Measurements from ENCODE around the gene FAM98C. TPM values are rescaled to one million over a fixed set of nuclear protein-coding genes. Genes with fewer than 3 reads are reported as not detected.
A peak's percentile ranks its signal among the peaks of the same experiment; 100 is the strongest.

The FAM98C gene
- total RNA-seq, 4 donors from 2014 or later = 8.7 to 27.1 (median 15.9) TPM

DNA sequence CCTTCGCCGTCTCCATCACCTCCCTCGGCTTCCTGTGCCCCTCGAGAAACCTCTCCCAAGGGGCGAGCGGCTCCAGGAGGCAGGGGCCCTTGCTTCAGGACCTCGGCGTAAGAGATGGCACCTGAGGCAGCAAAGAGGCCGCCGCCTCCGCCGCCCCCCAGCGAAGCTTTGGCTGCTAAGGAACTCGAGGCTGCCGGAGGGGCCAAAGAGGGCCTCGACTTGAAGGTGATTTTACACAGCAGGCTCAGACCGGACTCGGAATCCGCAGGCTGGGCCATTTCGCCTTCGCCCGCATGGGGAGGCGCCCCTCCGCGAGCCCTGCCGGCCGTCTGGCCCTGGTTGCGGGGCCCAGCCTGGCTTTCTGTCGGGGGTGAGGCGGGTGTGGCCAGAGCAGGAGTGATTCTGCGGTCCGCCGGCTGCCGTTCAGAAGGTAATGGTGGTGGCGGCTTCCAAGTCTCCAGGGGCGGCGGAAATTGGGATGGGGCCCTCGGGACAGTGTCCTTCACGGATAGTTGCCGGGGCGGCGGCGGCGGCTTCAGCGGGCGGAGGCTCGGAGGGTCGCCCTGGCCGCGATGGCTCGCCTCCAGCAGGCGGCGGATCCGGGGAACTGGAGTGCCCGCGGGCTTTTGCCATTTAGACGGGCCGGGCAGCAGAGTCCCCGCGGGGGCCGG lies 16.5 kb upstream of the FAM98C start:
- Histone ChIP-seq H3K4me3 (peak overlapping the region in 1 of 2 donors; percentile 59), H3K27ac (no peak overlapping the region), H3K4me1 (peaks cover 0 to 39% (median 29%) of the 10 kb centered on the region in 3 donors), H3K36me3 (peaks cover 0 to 53% of the 10 kb centered on the region in 2 donors), H3K27me3 (peaks cover 64% of the 10 kb centered on the region), H3K9me3 (no peaks in the 10 kb centered on the region)
- WGBS, 2 donors (ENCODE audit: low coverage in 1 of 2) = 93% methylated on average over 6 of the region's 61 CpGs; no CpG with 5 or more reads in 1 of the 2 donors
- no peak for ATAC-seq
- no peak for TF ChIP-seq EP300 (IDR thresholded peaks at IDR 0.05)

DNA sequence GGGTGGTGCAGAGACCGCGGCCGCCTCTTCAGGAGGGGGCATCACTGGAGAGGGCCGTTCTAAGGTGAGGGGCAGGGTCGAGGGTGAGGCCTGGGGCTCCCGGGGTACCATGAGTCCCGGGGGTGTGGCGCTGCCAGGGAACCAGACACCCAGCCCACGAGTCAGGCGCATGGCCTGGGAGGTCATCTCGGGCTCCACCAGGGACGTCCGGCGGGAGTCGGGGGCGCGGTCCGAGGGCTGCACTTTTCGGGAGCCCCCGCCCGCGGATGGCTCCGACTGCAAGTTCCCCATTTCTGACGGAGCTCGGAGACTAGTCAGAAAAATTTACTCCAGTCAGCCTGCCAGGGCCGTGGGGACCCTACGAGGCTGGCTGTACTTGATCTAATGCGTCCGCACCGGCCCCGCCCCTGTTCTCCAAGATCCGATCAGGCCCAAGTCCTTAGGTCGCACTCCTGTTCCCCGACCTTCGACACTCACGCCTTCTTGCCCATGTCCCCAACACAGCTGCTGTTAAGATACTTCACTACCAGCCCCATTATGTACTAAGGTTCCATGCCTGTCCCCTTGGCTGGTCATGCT lies 15.8 kb upstream of the FAM98C start:
- Histone ChIP-seq H3K27me3 (peaks cover 62% of the 10 kb centered on the region), H3K27ac (peak overlapping the region in 3 of 4 donors; percentile 72 to 83 (median 77)), H3K4me3 (peak overlapping the region in 1 of 2 donors; percentile 59), H3K4me1 (peaks cover 0 to 39% (median 29%) of the 10 kb centered on the region in 3 donors), H3K9me3 (no peaks in the 10 kb centered on the region), H3K36me3 (peaks cover 0 to 47% of the 10 kb centered on the region in 2 donors)
- 4 to 9% methylated on average over 12 of the region's 36 CpGs for WGBS, 2 donors (ENCODE audit: low coverage in 1 of 2)
- TF ChIP-seq POLR2A (IDR thresholded peaks at IDR 0.05) (no peak), EP300 (IDR thresholded peaks at IDR 0.05) (no peak), POLR2AphosphoS5 (IDR thresholded peaks at IDR 0.05) (no peak)
- TF ChIP-seq, protein P1, sequence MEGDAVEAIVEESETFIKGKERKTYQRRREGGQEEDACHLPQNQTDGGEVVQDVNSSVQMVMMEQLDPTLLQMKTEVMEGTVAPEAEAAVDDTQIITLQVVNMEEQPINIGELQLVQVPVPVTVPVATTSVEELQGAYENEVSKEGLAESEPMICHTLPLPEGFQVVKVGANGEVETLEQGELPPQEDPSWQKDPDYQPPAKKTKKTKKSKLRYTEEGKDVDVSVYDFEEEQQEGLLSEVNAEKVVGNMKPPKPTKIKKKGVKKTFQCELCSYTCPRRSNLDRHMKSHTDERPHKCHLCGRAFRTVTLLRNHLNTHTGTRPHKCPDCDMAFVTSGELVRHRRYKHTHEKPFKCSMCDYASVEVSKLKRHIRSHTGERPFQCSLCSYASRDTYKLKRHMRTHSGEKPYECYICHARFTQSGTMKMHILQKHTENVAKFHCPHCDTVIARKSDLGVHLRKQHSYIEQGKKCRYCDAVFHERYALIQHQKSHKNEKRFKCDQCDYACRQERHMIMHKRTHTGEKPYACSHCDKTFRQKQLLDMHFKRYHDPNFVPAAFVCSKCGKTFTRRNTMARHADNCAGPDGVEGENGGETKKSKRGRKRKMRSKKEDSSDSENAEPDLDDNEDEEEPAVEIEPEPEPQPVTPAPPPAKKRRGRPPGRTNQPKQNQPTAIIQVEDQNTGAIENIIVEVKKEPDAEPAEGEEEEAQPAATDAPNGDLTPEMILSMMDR (IDR thresholded peaks at IDR 0.05) = no peak
- ATAC-seq = no peak

DNA sequence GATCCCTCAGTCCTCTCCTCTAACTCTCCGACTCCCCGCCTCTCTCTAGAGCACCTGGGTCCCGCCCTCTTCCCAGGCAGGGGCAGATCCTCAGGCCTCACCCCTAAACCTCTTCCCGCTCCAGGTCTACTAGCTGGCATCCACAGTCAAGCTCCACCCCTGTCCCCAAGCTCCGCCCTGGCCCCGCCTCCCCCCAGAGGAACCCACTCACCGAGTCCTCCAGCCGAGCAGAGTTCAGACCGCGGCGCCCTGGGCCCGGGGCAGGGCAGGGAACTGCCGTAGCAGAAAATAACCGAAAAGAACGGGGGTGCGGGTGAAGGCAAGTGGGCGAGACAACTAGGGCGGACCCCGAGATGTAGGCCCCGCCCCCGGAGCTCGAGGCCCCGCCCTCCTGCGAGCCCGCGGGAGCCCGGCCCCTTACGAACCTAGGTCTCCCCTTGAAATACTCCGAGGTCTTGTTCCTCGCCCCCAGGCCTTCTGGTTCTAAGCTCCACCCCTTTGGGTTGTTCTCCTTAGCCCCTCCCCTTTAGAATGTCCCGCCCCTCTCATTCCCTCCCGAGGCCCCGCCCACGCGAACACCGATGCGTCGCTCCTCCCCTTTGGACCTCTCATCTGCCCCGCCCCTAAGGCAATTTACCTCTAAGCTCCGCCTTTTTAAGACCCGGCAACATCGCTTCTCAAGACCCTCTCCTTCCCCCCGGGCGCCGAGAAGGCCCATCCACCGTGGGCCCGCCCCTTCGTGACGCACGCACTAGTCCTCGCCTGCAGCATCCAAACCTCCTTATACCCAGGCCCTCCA lies 15.1 kb upstream of the FAM98C start, which contains the start of gene GGN:
TSS of gene GGN (minus strand) at position 485 of the 799 bp plus-strand sequence. CDS start 773 bp downstream, outside the sequence.
- peak; percentile 81 for ATAC-seq
- Histone ChIP-seq H3K4me3 (peak within 1 kb of the TSS; percentile 37 to 59), H3K36me3 (peaks cover 0 to 40% of the 10 kb centered on the region in 2 donors), H3K9me3 (no peaks in the 10 kb centered on the region), H3K27me3 (peaks cover 56% of the 10 kb centered on the region), H3K27ac (peak within 1 kb of the TSS in 3 of 4 donors; percentile 72 to 83 (median 77)), H3K4me1 (peaks cover 0 to 39% (median 29%) of the 10 kb centered on the region in 3 donors)
- 0 to 4% methylated on average over 1 to 17 of the region's 51 CpGs for WGBS, 2 donors (ENCODE audit: low coverage in 1 of 2)
- TF ChIP-seq, protein P1 (IDR thresholded peaks at IDR 0.05) = no peak
- TF ChIP-seq POLR2A (IDR thresholded peaks at IDR 0.05) = peak in 1 of 2 donors; percentile 15

DNA sequence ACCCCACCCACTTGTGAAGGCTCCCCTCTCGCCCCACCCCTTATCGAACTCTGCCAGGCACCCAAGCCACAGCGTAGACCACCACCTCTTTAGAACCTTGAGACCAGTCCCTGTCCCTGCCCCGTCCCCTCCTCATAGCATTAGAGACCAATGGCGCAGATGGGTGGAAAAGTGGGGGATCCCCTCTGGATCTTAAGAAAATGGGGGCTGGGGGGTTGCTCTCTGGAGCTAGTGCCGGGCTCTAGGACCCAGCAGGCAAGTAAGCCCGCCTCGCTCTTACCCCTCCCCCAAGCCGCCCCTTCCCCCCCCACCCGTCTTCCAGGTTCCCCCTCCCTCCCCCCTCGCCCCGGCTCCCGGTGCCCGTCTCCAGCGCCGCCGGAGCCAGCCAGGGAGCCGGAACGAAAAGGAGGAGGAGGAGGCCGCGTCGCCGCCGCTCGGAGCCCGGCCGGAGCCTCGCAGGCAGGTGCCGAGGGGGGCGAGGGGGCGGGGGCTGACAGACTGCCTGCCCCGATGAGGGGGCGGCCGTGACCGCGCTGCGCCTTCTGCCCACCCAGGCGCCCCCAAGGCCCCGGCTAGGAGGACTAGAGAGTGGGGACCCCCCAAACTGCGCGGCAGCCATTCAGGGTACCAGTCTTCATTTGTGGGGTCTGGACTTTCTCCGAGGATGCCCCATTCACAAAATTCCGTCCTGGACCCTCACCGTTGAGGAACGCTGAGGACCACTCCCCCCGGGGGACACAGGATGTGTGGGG lies 14.4 kb upstream of the FAM98C start, which contains the start of gene SPRED3:
TSS of gene SPRED3 (plus strand) at position 349 of the 752 bp plus-strand sequence. CDS start 1,606 bp downstream, outside the sequence.
- H3K4me1 ChIP-seq = peaks cover 0 to 39% (median 29%) of the 10 kb centered on the region in 3 donors
- no peaks in the 10 kb centered on the region for H3K9me3 ChIP-seq
- peaks cover 51% of the 10 kb centered on the region for H3K27me3 ChIP-seq
- H3K36me3 ChIP-seq = peaks cover 0 to 32% of the 10 kb centered on the region in 2 donors
- peak within 1 kb of the TSS; percentile 37 to 59 for H3K4me3 ChIP-seq
- no peak for TF ChIP-seq POLR2A (IDR thresholded peaks at IDR 0.05)
- TF ChIP-seq POLR2AphosphoS5 (IDR thresholded peaks at IDR 0.05) = no peak
- TF ChIP-seq, protein P1 (IDR thresholded peaks at IDR 0.05) = no peak
- peak within 1 kb of the TSS in 3 of 4 donors; percentile 72 to 83 (median 77) for H3K27ac ChIP-seq
- WGBS, 2 donors (ENCODE audit: low coverage in 1 of 2) = 0% methylated on average over 3 of the region's 46 CpGs; no CpG with 5 or more reads in 1 of the 2 donors
- peak; percentile 32 for ATAC-seq

Measured in gastroesophageal sphincter (tissue), 4 donors.